ENCODE measurements around the gene THADA. TPM values are rescaled to one million over a fixed set of nuclear protein-coding genes. Genes with fewer than 3 reads are reported as not detected.
"Not testable (repeated sequence)": the region's sequence is repeated elsewhere in the genome, so short reads cannot be mapped to it uniquely, and the experiment has no call there.

Gene THADA
- total RNA-seq, 2 donors from 2014 or later, result 23.7 to 69.5 TPM

GRCh38 chr2:43455731-43456642, 139.9 kb downstream of the THADA start:
- H3K4me1 Mint-ChIP-seq (ENCODE audit: low read depth in 2 of 2), result peaks cover 23 to 32% of the 10 kb centered on the region in 2 donors
- H3K9me3 Mint-ChIP-seq, result peaks cover 5% of the 10 kb centered on the region
- H3K27ac Mint-ChIP-seq, result no peak overlapping the region
- H3K36me3 Mint-ChIP-seq, result peaks cover 11% of the 10 kb centered on the region
- H3K4me3 Mint-ChIP-seq, result peak overlapping the region; percentile 11
- ATAC-seq (peak; percentile 59 to 63), DNase-seq (ENCODE audit: low spot score) (no peak)
- H3K27me3 Mint-ChIP-seq, result no peaks in the 10 kb centered on the region

- H3K4me1 Mint-ChIP-seq (ENCODE audit: low read depth in 2 of 2), result peaks cover 19 to 28% of the 10 kb centered on the region in 2 donors
- no peaks in the 10 kb centered on the region for H3K27me3 Mint-ChIP-seq
- ATAC-seq, result no peak
- peaks cover 7% of the 10 kb centered on the region for H3K9me3 Mint-ChIP-seq
- peaks cover 14% of the 10 kb centered on the region for H3K36me3 Mint-ChIP-seq
- H3K4me3 Mint-ChIP-seq, result peak overlapping the region; percentile 11
- DNase-seq (ENCODE audit: low spot score), result no peak
- no peak overlapping the region for H3K27ac Mint-ChIP-seq
Measured at GRCh38 chr2:43455296-43455695, 140.5 kb downstream of the THADA start.

DNA sequence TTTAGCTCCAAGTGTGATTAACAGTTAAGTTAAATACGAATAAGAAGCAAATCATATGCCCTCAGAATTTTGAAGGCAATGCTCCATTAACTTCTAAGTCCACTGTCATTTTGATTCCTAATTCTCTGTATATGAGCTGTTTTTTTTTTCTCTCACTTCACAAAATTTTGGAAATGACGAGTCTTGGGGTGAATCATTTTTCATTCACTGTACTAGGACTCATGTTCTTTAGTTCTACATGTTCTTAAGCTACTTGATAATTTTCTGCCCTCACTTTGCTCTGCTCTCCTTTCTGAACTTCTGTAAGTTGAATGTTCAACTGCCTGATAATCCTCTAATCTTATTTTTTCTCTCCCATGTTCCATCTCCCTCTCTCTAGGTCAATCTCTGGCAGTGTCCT, 141.0 kb downstream of the THADA start:
- Mint-ChIP-seq H3K4me1 (ENCODE audit: low read depth in 2 of 2) (peaks cover 19 to 28% of the 10 kb centered on the region in 2 donors), H3K27me3 (no peaks in the 10 kb centered on the region), H3K4me3 (no peak overlapping the region), H3K27ac (no peak overlapping the region), H3K36me3 (peaks cover 16% of the 10 kb centered on the region), H3K9me3 (peaks cover 7% of the 10 kb centered on the region)
- no peak for ATAC-seq
- no peak for DNase-seq (ENCODE audit: low spot score)

DNA sequence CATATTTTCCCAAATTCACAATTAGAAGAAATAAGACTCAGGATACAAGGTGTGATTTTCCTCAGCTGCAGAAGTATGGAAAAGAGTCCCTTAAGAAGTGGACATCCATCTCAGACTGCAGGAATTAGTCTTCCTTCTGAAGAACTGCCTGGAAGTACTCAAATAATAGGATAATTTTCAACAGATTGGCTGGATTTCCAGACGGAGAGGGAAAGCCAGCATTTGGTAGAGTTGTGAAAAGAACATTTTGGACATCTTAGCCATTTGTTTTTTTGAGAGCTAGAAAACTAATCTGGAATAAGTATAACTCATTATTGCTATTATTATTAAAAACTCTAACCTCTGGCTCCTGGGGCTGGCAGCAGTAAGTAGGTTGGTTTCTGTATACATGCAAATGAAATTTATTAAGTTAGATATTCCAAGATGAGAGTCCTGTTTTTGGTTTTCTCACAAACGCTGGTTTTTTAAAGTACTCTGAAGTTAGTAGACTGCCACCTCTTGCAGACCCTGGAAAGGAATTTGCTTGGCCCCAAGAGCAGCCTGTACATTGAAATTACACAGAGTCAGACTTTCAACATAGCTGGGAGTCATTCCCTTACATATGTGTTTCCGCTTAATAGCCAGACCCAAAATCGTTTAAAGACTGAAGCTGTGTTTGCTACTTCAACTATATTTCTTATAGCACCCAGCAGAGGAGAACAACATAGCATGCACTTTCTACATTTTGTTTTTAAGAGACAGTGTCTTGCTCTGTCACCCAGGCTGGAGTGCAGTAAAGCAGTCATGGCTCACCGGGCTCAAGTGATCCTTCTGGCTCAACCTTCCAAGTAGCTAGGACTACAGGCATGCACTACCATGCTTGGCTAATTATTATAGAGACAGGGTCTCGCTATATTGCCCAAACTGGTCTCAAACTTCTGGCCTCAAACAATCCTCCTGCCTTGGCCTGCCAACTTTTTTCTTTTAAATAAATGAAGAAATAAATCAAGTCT, 142.4 kb downstream of the THADA start:
- Mint-ChIP-seq H3K4me1 (ENCODE audit: low read depth in 2 of 2) (peaks cover 18 to 24% of the 10 kb centered on the region in 2 donors), H3K36me3 (peaks cover 27% of the 10 kb centered on the region), H3K9me3 (peaks cover 7% of the 10 kb centered on the region), H3K4me3 (no peak overlapping the region), H3K27me3 (no peaks in the 10 kb centered on the region), H3K27ac (no peak overlapping the region)
- ATAC-seq (no peak), DNase-seq (ENCODE audit: low spot score) (no peak)

- Mint-ChIP-seq H3K36me3 (peaks cover 27% of the 10 kb centered on the region), H3K27me3 (no peaks in the 10 kb centered on the region), H3K27ac (no peak overlapping the region), H3K4me1 (ENCODE audit: low read depth in 2 of 2) (peaks cover 15 to 20% of the 10 kb centered on the region in 2 donors), H3K4me3 (no peak overlapping the region), H3K9me3 (peaks cover 7% of the 10 kb centered on the region)
- no peak for ATAC-seq
- no peak for DNase-seq (ENCODE audit: low spot score)
Measured at GRCh38 chr2:43452318-43452731, 143.5 kb downstream of the THADA start.

DNA sequence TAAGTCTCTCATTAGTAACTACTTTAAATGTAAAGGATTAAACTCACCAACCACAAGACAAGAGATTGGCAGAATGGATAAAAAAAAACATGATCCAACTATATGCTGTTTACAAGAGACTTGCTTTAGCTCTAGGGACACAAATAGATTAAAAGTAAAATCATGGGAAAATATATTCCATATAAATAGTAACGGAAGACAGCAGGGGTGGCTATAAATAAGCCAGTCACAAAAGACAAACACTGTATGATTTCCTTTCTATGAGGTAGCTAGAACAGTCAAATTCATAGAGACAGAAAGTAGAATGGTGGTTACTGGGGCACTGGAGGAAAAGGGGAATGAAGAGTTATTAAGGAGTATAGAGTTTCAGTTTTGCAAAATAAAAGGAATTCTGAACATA, 145.2 kb downstream of the THADA start:
- H3K36me3 Mint-ChIP-seq, result peaks cover 26% of the 10 kb centered on the region
- H3K4me3 Mint-ChIP-seq, result no peak overlapping the region
- H3K27me3 Mint-ChIP-seq, result no peaks in the 10 kb centered on the region
- peaks cover 7 to 9% of the 10 kb centered on the region in 2 donors for H3K4me1 Mint-ChIP-seq (ENCODE audit: low read depth in 2 of 2)
- no peak for DNase-seq (ENCODE audit: low spot score)
- ATAC-seq, result no peak
- H3K27ac Mint-ChIP-seq, result peak overlapping the region in 1 of 2 donors; percentile 8
- H3K9me3 Mint-ChIP-seq, result peaks cover 7% of the 10 kb centered on the region

DNA sequence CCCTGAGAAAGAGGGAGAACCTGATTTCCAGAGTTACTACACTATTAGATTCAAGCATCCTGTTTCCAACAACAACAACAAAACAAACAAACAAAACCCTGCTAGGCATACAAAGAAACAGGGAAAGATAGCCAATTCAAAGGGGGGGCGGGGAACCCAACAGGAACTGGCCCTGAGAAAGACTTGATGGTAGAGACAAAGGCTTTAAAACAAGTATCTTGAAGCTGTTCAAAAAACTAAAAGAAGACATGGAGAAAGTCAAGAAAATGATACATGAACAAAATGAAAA, 147.1 kb downstream of the THADA start:
- DNase-seq (ENCODE audit: low spot score) (no peak), ATAC-seq (no peak)
- Mint-ChIP-seq H3K4me3 (no peak overlapping the region), H3K4me1 (ENCODE audit: low read depth in 2 of 2) (peaks cover 0 to 3% of the 10 kb centered on the region in 2 donors), H3K36me3 (peaks cover 21% of the 10 kb centered on the region), H3K27ac (no peak overlapping the region), H3K27me3 (no peaks in the 10 kb centered on the region), H3K9me3 (peaks cover 7% of the 10 kb centered on the region)

GRCh38 chr2:43448011-43448821, 147.6 kb downstream of the THADA start:
- H3K4me3 Mint-ChIP-seq, result no peak overlapping the region
- DNase-seq (ENCODE audit: low spot score), result no peak
- no peak overlapping the region for H3K27ac Mint-ChIP-seq
- H3K9me3 Mint-ChIP-seq, result peaks cover 7% of the 10 kb centered on the region
- H3K36me3 Mint-ChIP-seq, result peaks cover 21% of the 10 kb centered on the region
- no peaks in the 10 kb centered on the region for H3K27me3 Mint-ChIP-seq
- peaks cover 0 to 3% of the 10 kb centered on the region in 2 donors for H3K4me1 Mint-ChIP-seq (ENCODE audit: low read depth in 2 of 2)
- ATAC-seq, result no peak

DNA sequence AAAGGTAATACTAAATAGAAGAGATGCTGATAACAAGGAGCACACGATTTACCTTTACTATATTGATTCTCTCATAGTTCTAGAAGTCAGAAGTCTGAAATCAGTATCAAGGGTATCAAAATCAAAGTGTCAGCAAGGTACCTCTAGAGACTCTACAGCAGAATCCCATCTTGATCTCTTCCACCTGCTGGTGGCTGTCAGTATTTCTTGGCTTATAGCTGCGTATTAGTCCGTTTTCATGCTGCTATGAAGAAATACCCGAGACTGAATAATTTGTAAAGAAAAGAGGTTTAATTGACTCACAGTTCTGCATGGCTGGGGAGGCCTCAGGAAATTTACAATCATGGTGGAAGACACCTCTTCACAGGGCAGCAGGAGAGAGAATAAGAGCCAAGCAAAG, 149.1 kb downstream of the THADA start:
- H3K36me3 Mint-ChIP-seq, result peaks cover 21% of the 10 kb centered on the region
- H3K27me3 Mint-ChIP-seq; H3K4me1 Mint-ChIP-seq (ENCODE audit: low read depth in 2 of 2); H3K9me3 Mint-ChIP-seq; ATAC-seq; H3K4me3 Mint-ChIP-seq; DNase-seq (ENCODE audit: low spot score); H3K27ac Mint-ChIP-seq: not testable (repeated sequence)

GRCh38 chr2:43445781-43446180, 150.1 kb downstream of the THADA start:
- peaks cover 0 to 3% of the 10 kb centered on the region in 2 donors for H3K4me1 Mint-ChIP-seq (ENCODE audit: low read depth in 2 of 2)

DNA sequence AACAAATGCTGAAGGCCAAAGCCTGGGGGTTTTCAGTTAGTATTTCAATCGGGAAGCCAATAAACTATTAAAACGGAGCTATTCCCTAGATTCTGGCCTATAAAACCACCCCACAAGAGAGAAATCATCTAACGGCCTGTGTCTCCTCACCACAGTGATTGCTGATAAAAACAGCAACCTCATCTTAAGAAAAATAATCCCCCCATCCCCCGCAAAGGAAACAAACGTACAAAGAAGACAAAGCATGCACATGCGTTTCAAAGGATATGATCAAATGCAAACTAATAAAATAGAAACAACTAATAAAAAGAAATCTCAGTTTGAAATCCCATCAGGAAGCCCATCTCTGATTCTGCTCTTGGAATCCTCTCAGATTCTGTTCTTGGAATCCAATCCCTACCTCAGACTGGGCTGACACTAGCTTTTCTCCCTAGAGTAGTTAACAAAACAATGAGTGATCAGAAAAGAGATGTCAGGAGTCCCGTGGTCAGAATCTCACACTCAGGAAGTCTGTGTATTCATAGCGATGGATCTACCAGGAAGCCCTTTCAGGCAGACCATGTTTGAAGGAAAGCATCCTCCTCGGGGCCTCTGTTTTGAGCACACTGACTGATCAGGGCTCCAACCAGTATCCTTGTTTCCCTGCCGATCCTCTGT, 150.7 kb downstream of the THADA start:
- no peak for DNase-seq (ENCODE audit: low spot score)
- ATAC-seq, result no peak
- H3K4me1 Mint-ChIP-seq (ENCODE audit: low read depth in 2 of 2), result peaks cover 0 to 3% of the 10 kb centered on the region in 2 donors
- H3K4me3 Mint-ChIP-seq, result no peak overlapping the region
- peaks cover 11% of the 10 kb centered on the region for H3K36me3 Mint-ChIP-seq
- no peak overlapping the region for H3K27ac Mint-ChIP-seq
- H3K9me3 Mint-ChIP-seq, result no peaks in the 10 kb centered on the region
- no peaks in the 10 kb centered on the region for H3K27me3 Mint-ChIP-seq

More at GRCh38 chr2:43445781-43446180, 150.1 kb downstream of the THADA start:
- H3K4me3 Mint-ChIP-seq, result no peak overlapping the region
- H3K36me3 Mint-ChIP-seq, result peaks cover 15% of the 10 kb centered on the region
- H3K27me3 Mint-ChIP-seq, result no peaks in the 10 kb centered on the region
- H3K27ac Mint-ChIP-seq, result no peak overlapping the region
- peaks cover 2% of the 10 kb centered on the region for H3K9me3 Mint-ChIP-seq
- DNase-seq (ENCODE audit: low spot score) (no peak), ATAC-seq (no peak)

DNA sequence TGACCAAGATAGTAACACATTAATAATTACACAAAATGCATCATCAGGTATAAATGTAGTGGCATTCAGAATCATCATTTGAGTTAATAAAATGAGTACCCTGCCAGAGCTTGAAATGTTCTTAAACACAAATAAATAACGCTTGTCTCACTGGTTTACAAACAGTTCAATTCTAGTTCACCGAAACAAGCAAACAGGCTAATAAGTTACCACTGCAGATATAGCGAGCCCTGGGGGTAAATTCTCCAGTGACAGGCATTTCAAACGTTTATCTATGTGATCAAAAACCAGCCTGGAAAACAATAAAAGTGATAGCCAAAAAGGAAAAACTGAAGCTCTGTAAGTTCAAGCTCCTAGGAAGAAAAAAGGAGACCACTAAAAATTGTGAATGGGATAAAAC, 152.6 kb downstream of the THADA start:
- no peak for ATAC-seq
- Mint-ChIP-seq H3K27ac (no peak overlapping the region), H3K4me3 (no peak overlapping the region), H3K27me3 (no peaks in the 10 kb centered on the region), H3K4me1 (ENCODE audit: low read depth in 2 of 2) (peaks cover 6 to 7% of the 10 kb centered on the region in 2 donors), H3K36me3 (no peaks in the 10 kb centered on the region), H3K9me3 (no peaks in the 10 kb centered on the region)
- no peak for DNase-seq (ENCODE audit: low spot score)

DNA sequence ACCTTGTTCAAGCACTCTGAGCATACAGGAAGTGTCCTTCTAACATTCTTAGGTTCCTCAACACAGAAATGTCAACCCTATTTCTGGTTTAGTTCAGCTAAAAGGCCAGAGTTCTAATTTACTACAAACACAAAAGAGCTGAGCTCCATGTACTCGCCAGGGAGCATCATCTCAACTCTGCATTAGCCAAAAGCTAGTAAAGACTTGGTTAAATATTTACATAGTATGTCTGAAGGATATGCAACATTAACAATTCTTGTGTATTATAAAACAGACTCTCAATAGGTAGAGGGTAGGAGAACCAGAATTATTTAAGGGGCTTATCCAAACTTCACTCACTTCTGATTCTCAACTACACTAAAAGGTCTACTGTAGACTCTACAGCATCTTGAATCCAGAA, 154.6 kb downstream of the THADA start:
- H3K27ac Mint-ChIP-seq, result no peak overlapping the region
- peaks cover 6 to 12% of the 10 kb centered on the region in 2 donors for H3K4me1 Mint-ChIP-seq (ENCODE audit: low read depth in 2 of 2)
- no peaks in the 10 kb centered on the region for H3K27me3 Mint-ChIP-seq
- DNase-seq (ENCODE audit: low spot score) (no peak), ATAC-seq (no peak)
- no peak overlapping the region for H3K4me3 Mint-ChIP-seq
- H3K9me3 Mint-ChIP-seq, result no peaks in the 10 kb centered on the region
- no peaks in the 10 kb centered on the region for H3K36me3 Mint-ChIP-seq
